GM19455 (cell line): ENCODE data around the gene SOX6.

Experiments used
- ATAC-seq: cut with Tn5 transposase; IDR thresholded peaks from one replicate; pipeline ENCODE4 v1.9.1; 2021; ENCODE audit not compliant: unreplicated experiment

SOX6 gene

GRCh38 chr11:15970506-15971214 lies 385.7 kb downstream of the SOX6 start:
- no peak for ATAC-seq

DNA sequence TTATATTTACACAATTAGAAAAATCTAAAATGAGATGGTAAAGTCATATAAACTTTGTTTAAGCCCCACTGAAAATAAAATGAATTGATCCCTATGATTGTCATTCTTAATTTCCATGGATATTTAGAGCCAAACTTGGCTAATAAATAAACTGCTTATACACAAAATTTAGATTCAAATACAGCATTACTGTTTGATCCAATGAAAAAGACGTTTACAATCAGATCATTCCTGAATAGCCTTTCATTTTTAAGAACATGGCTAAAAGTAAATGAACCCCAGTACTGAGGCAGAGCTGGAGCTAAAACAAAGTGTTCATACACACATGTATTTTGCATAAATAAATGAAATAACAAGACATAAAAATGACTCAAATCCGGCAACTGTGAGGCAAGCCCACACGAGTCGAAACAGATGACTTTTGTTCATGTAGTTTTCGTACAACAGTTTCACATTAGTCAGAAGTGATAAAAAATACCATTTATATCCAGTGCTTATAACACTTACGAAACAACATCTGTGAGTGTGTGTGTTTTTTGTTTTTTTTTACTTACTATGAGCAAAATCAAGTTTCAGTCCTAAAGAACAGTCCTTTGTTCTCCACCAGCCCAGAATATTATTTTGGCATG lies 386.5 kb downstream of the SOX6 start:
- no peak for ATAC-seq

GRCh38 chr11:15969281-15969680 lies 387.1 kb downstream of the SOX6 start:
- ATAC-seq: no peak

DNA sequence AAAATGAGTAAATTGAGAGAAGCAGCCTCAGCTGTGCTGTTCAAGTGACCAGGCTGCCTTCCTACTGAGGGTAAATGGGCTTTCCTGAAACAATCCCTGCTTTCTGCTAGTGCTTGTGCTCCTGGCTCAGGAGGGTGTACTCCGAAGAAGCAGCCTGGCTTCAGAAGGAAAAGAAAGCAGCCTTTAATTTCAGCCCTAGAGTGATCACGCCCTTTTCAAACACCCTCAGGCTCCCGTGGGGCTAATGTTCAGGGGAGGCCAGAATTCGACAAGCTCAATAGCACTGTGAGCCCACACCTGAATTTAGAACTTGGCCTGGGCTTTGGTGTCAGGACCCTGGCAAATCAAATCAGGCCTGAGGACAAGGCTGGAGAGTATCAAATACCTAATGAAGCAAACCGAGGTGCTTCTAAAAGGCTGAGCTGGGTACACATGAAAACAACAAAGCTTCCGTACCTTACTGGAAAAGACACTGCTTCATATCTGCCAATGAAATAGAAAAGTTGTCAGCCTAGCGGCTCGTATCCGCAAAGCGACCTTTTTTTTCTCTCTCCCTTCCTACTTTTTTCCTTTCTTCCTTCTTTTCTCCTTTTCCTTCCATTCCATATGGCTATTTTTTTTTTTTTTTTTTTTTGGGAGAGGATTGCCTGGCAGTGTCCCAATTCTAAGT lies 387.8 kb downstream of the SOX6 start:
- no peak for ATAC-seq

- no peak for ATAC-seq
These were observed 388.4 kb downstream of the SOX6 start for GRCh38 chr11:15967966-15968365.

DNA sequence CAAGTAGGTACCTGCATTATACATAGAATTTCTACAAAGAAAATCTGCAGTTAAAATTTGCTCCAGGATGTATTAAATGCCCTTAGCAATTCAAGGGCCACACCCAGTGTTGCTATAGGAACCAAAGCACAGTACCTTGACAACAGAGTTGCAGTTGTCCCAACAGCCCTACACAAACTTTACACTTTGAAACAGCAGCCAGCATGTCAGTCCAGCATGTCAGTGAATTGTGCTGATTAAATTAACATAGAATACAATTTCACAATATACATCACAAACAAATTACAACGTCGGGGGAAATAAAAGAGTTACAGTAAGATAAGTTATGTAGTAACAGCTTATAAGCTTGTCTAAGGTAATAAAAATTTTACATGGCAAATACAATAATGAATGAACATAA lies 389.2 kb downstream of the SOX6 start:
- ATAC-seq: no peak

GRCh38 chr11:15965562-15966250 lies 390.6 kb downstream of the SOX6 start:
- ATAC-seq: no peak

DNA sequence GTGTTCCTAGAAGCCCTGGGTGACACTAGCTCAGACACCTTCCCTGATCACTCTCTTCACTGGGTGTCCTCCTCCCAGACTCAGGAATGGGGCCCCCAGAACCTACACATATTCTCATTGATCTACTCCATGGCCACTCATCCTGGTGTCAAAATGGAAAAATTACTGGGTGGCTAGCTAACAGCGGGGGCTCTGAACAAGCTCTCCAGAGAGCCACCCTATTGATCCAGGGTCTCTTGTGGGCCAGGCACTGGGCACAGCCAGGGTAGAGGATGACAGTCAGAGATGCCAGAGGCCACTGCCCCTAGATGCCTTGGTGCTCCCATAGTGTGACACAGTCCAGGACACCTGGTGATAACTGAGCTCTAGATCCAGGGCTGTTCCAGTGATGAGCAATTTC lies 393.1 kb downstream of the SOX6 start:
- ATAC-seq: no peak

GRCh38 chr11:15958910-15959309 lies 397.4 kb downstream of the SOX6 start:
- ATAC-seq: no peak

- ATAC-seq: no peak
These were observed 399.1 kb downstream of the SOX6 start for GRCh38 chr11:15957234-15957633.

DNA sequence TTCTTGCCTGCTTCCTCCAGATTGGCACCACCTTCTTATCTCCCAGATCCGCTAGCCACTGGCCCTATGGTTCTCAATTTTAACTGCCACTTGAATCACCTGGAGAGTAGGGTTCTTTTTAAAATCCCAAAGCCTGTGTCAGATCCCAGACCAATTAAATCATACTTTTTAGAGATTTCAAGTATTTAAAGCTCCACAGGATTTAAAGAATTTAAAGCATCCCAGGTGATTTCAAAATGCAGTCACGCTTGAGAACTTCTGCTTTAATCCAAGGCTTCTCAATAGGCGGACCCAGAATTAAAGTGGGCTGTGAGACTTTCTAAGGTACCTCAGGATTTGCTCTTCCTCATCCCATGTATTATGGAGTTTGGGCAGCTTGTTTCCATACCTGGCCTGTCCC lies 400.0 kb downstream of the SOX6 start:
- ATAC-seq: no peak

- ATAC-seq: no peak
These were observed 400.8 kb downstream of the SOX6 start for GRCh38 chr11:15955595-15955994.

DNA sequence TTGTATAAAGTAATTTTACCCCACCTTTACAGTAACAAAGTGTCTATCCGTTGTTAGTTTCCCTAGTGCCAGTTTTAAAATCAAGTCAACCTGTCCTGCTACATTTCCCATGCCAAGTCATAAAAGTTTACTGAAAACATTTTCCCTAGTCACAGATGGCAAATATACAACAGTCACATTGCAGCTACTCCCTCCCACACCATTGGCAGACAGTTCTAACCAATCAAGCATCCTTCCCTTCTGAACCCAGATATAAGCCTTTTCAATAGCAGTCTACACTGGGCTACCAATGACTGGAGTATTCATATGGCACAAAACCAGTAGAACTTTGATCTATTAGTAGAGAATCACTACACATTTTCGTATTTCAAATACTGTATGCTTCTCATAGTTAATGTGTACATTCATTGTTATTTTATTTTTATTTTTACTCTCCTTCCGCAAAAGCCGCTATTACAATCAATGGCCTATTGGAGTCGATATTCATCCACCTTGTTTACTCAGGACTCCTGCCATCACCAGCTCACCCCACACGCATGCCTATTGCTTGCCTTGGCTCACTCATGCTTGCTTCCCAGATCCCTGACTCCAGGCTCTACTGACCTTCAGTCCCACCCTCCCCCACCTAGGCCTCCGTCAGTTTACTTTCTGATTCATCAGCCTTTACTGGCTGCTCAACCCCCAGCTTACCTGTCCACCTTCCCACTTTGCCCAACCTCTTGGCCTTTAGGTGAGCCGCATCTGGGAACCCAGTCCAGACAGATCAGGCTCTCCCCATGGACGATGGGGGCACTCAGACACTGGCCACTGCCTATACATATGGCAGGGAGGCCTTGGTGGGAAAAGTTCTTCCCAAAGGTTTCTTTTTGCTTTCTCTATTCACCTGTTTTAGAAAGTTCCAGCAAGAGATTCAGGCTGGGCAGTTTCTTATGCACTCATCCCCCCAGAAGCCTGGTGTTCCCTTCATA lies 408.4 kb downstream of the SOX6 start:
- ATAC-seq: no peak

DNA sequence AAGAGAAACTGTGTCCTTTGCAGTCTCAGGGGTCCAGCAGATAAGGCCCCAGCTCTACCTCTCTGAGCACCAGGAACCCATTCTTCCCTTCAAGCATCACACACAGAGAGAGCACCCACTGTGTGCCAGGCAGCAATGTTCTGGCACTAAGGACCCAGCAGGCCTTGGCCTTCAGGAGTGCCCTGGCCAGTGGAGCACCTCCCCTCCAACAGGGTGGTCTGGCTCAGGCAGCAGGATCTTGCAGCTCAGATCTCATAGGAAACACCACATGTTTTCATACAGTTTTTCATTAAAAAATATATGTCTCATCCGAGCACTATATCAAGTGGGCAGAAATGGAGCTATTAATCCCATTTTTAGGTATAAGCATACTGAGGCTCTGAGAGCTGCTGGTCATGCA lies 410.6 kb downstream of the SOX6 start:
- ATAC-seq: no peak

GRCh38 chr11:15944460-15944859 lies 411.9 kb downstream of the SOX6 start:
- no peak for ATAC-seq

DNA sequence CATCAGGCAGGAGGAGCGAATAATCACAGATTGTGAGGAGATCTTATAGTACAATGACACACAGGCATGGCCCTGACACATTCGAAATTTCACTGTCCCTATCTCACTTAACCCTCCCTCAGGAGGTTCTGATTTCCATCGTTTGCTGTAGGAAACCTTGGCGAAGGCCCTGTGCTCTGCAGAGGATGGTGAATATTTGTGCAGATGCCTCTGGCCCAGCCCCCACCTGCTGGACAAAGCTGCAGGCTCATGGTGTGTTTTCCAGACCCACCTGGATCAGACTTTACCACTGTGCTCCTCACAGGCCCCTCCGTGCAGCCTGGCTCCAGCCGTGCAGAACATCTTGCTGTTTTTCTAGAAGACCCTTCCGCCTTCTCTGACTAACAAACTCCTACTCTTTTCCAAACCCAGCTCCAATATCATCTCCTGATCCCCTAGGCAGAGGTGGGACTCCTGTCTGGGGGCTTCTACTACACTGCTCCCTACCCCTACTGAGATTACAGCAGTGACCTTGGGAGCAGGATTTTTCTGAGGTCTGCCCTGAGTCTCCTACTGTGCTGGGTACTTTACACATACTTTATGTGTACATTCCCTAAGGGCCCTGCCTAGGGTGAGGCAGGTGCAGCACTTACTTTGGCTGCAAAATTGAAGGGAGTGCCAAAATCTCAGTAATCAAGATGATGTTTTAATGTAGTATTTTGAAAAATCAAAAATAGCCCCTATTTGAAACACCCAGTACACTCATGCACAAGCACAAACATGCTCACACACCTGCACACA lies 412.7 kb downstream of the SOX6 start:
- ATAC-seq: no peak

DNA sequence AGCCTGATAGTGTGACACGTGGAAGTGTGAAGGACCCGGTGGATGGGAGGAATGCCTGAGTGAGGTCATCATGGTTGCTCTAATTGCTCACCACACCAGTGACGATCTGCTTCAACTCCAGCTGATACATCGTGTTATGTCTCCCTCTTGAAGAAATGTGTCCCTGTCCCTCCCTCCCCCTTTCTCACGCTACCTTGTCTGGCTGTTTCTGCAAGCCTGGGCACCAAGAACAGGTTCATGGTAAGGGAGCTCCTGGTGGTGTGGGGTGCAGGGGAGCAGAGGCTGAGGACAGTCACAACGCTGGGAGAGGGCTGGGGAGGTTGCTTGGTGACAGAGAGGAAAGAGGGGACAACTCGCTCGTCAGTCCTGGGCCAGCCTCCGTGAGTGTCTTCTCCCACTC lies 413.4 kb downstream of the SOX6 start:
- ATAC-seq: no peak

- no peak for ATAC-seq
These were observed 414.2 kb downstream of the SOX6 start for GRCh38 chr11:15942126-15942525.

DNA sequence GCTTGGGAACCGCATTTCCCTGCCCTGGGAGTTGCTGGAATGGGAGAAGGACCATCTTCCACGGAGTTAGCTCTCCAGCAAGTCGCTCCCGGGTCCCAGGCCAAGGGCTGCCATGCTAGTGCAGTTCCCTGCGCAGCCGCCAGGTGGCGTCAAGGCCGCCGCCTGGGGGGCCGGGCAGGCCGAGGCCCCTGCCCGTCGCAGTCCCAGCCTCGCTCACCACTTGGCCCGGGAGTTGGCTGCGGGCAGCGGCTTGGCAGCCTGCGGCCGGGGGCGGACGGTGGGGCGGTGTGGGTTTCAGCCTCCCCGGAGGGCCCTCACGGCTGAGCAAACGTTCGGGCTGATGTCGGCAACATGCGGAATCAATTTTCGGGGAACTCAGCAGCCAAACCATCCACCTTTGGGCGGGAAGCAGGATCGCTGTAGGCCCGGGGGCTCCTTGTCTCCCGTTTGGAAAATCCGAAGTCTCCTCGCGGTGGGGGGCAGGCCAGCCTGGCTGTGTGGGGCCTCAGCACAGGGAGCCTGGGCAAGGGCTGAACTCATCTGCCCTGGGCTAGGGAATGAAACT lies 415.1 kb downstream of the SOX6 start:
- no peak for ATAC-seq
